Caco-2 (cell line): Measurements from ENCODE around the gene CDK5RAP2. TPM values are rescaled to one million over a fixed set of nuclear protein-coding genes. Genes with fewer than 3 reads are reported as not detected.

Experiments used
- BruUV-seq: library from RNA; stranded (reverse); fragments of 400-500 nt; replicated peaks from 2 replicates; lab custom pipeline; 2021; lab: Mats Ljungman, UMichigan
- CTCF ChIA-PET: fragments of 300-600 bp; sonication (Branson Sonifier 250); formaldehyde crosslinking; loops from one replicate; lab custom pipeline; 2022; ENCODE audit warnings: antibody characterized with exemption; lab: Charles Lee
- POLR2A ChIA-PET: fragments of 300-600 bp; sonication (Branson Sonifier 250); formaldehyde crosslinking; loops from one replicate; lab custom pipeline; 2022; ENCODE audit warnings: antibody characterized with exemption; lab: Charles Lee
- DNase-seq, 2 experiments: peaks; one replicate each; pipeline versions ENCODE4 v3.0.0 to v3.0.0-alpha.2; 2020 to 2022
- H3K27me3 ChIP-seq: replicated peaks from 2 replicates; pipeline ENCODE4 v1.6.0; 2011; ENCODE audit warnings: low read length; ENCODE audit not compliant: control insufficient read depth, insufficient read depth
- H3K36me3 ChIP-seq: 2 replicates; pipeline ENCODE4 v1.5.1; 2011; ENCODE audit warnings: low read length; ENCODE audit not compliant: control insufficient read depth, insufficient read depth
- H3K4me1 ChIP-seq: fragments of 250-450 bp; sonication (Bioruptor Pico); 2 replicates; pipeline ENCODE4 v1.5.1; 2020; ENCODE audit warnings: mild to moderate bottlenecking
- H3K4me3 ChIP-seq: 2 replicates; pipeline ENCODE4 v1.5.1; 2011; ENCODE audit warnings: low read depth, mild to moderate bottlenecking, control low read depth, low read length
- H3K9me3 ChIP-seq: fragments of 250-450 bp; sonication (Bioruptor Pico); 2 replicates; pipeline ENCODE4 v1.5.1; 2020; ENCODE audit warnings: mild to moderate bottlenecking, moderate library complexity
- H3K27ac Mint-ChIP-seq: one replicate; pipeline ENCODE4 v1.8.0; 2022; ENCODE audit warnings: mixed read lengths; ENCODE audit not compliant: unreplicated experiment
- H3K27me3 Mint-ChIP-seq: one replicate; pipeline ENCODE4 v1.8.0; 2022; ENCODE audit warnings: mixed read lengths; ENCODE audit not compliant: insufficient read depth, unreplicated experiment
- H3K36me3 Mint-ChIP-seq: one replicate; pipeline ENCODE4 v1.8.0; 2022; ENCODE audit warnings: mild to moderate bottlenecking, mixed read lengths; ENCODE audit not compliant: insufficient read depth, unreplicated experiment
- H3K4me1 Mint-ChIP-seq: one replicate; pipeline ENCODE4 v1.8.0; 2022; ENCODE audit warnings: low read depth, mixed read lengths; ENCODE audit not compliant: unreplicated experiment
- H3K4me3 Mint-ChIP-seq: one replicate; pipeline ENCODE4 v1.8.0; 2022; ENCODE audit warnings: mild to moderate bottlenecking, moderate library complexity, mixed read lengths; ENCODE audit not compliant: unreplicated experiment
- H3K9me3 Mint-ChIP-seq: one replicate; pipeline ENCODE4 v1.8.0; 2022; ENCODE audit warnings: mixed read lengths; ENCODE audit not compliant: unreplicated experiment
- CTCF ChIP-seq, 2 experiments: fragments of 200-600 bp in 1 of 2; IDR thresholded peaks; 1 replicate in 1 of 2; 2 replicates in 1 of 2; pipeline versions ENCODE4 v1.5.1 to v1.8.0; 2011 to 2022; ENCODE audit warnings: antibody characterized with exemption in 1 of 2, control low read depth in 1 of 2, inconsistent platforms in 1 of 2, low read depth in 1 of 2, low read length in 1 of 2, mild to moderate bottlenecking in 1 of 2, moderate library complexity in 1 of 2; ENCODE audit not compliant: insufficient read depth in 1 of 2, severe bottlenecking in 1 of 2, unreplicated experiment in 1 of 2
- intact Hi-C: fragments of 100-400 bp; cut with micrococcal nuclease; formaldehyde crosslinking; loops from one replicate; pipeline ENCODE4 v1.10.0; 2022; ENCODE audit not compliant: unreplicated experiment
- total RNA-seq: library from RNA; stranded (reverse); gene quantifications from 2 replicates; pipeline ENCODE4 v1.2.3, GENCODE V29; 2022

Gene CDK5RAP2
- total RNA-seq, 1 experiment from 2014 or later = 71.3 TPM

- no peak for DNase-seq
- TF ChIP-seq CTCF (IDR thresholded peaks at IDR 0.05; ENCODE audit: insufficient read depth in 1 of 2, low read depth in 1 of 2, low read length in 1 of 2, severe bottlenecking in 1 of 2, unreplicated experiment in 1 of 2) = no peak
- CTCF ChIA-PET = no interaction called here
- Mint-ChIP-seq H3K9me3 (no peaks in the 10 kb centered on the region), H3K27me3 (no peaks in the 10 kb centered on the region), H3K4me3 (no peak overlapping the region), H3K4me1 (no peaks in the 10 kb centered on the region), H3K36me3 (no peaks in the 10 kb centered on the region), H3K27ac (no peak overlapping the region)
- Histone ChIP-seq H3K4me3 (no peak overlapping the region), H3K36me3 (no peaks in the 10 kb centered on the region), H3K9me3 (no peaks in the 10 kb centered on the region), H3K27me3 (no peaks in the 10 kb centered on the region), H3K4me1 (no peaks in the 10 kb centered on the region)
- intact Hi-C loops = no loop called here
- POLR2A ChIA-PET = no interaction called here
- BruUV-seq = no TSS peak
These were observed 13.4 kb upstream of the CDK5RAP2 start for GRCh38 chr9:120593250-120593954.

GRCh38 chr9:120592210-120592609, 12.2 kb upstream of the CDK5RAP2 start:
- no peak for TF ChIP-seq CTCF (IDR thresholded peaks at IDR 0.05; ENCODE audit: insufficient read depth in 1 of 2, low read depth in 1 of 2, low read length in 1 of 2, severe bottlenecking in 1 of 2, unreplicated experiment in 1 of 2)
- Histone ChIP-seq H3K9me3 (no peaks in the 10 kb centered on the region), H3K4me3 (no peak overlapping the region), H3K4me1 (no peaks in the 10 kb centered on the region), H3K36me3 (no peaks in the 10 kb centered on the region), H3K27me3 (no peaks in the 10 kb centered on the region)
- no TSS peak for BruUV-seq
- intact Hi-C loops = no loop called here
- CTCF ChIA-PET = no interaction called here
- Mint-ChIP-seq H3K4me3 (no peak overlapping the region), H3K36me3 (no peaks in the 10 kb centered on the region), H3K9me3 (no peaks in the 10 kb centered on the region), H3K27ac (no peak overlapping the region), H3K27me3 (no peaks in the 10 kb centered on the region), H3K4me1 (no peaks in the 10 kb centered on the region)
- DNase-seq = no peak
- POLR2A ChIA-PET = no interaction called here

- no TSS peak for BruUV-seq
- no peak for DNase-seq
- Histone ChIP-seq H3K27me3 (no peaks in the 10 kb centered on the region), H3K4me3 (no peak overlapping the region), H3K9me3 (no peaks in the 10 kb centered on the region), H3K4me1 (no peaks in the 10 kb centered on the region), H3K36me3 (no peaks in the 10 kb centered on the region)
- H3K27me3 Mint-ChIP-seq = no peaks in the 10 kb centered on the region
- H3K4me3 Mint-ChIP-seq = no peak overlapping the region
- peaks cover 6% of the 10 kb centered on the region for H3K36me3 Mint-ChIP-seq
- no peak overlapping the region for H3K27ac Mint-ChIP-seq
- H3K4me1 Mint-ChIP-seq = no peaks in the 10 kb centered on the region
- intact Hi-C loops = no loop called here
- no peaks in the 10 kb centered on the region for H3K9me3 Mint-ChIP-seq
- ChIA-PET POLR2A (no interaction called here), CTCF (no interaction called here)
- no peak for TF ChIP-seq CTCF (IDR thresholded peaks at IDR 0.05; ENCODE audit: insufficient read depth in 1 of 2, low read depth in 1 of 2, low read length in 1 of 2, severe bottlenecking in 1 of 2, unreplicated experiment in 1 of 2)
These were observed 7.4 kb upstream of the CDK5RAP2 start for GRCh38 chr9:120587328-120587727.
